Measurements from ENCODE around the gene WDR38. TPM values are rescaled to one million over a fixed set of nuclear protein-coding genes. Genes with fewer than 3 reads are reported as not detected.

Gene WDR38
- total RNA-seq, 4 donors from 2014 or later, result not detected

DNA sequence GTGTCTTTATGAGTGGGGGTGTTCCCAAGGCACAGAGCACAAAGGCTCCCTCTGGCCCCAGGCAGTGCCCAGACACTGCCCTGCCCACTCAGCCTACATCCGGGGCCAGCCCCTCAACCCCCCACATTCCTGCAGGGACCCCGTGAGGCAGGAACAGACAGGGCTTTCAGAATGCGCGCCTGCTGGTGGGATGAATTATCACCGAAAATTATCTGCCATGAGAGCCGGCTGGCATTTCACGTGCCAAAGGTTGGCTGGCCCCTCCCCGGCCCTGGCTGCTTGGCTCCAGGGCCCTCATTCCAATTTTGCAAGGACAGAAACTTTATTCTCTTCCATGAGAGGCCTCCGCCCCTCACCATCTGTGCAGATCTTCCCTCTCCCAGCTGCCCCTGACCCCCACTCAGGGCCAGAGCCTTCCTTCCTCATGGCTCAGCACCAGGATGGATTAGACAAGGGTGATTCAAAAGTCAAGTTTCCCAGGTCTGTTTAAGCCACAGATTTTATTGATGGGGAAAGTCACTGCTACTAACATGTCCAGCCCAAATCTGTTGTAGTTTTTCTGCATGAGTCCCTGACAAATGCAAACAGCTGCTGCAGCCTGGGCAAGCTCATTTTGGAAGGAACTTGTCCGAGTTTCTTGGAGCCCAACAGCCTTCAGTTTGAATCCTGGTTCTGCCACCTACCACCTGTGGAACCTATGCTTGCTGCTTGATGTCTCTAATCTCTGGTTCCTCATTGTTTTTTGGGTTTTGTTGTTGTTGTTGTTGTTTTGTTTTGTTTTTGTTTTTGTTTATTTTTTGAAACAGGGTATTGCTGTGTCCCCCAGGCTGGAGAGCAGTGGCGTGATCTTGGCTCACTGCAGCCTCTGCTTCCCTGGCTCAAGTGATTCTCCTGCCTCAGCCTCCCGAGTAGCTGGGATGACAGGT is 32.3 kb upstream of the WDR38 start:
- TF ChIP-seq, protein P1, sequence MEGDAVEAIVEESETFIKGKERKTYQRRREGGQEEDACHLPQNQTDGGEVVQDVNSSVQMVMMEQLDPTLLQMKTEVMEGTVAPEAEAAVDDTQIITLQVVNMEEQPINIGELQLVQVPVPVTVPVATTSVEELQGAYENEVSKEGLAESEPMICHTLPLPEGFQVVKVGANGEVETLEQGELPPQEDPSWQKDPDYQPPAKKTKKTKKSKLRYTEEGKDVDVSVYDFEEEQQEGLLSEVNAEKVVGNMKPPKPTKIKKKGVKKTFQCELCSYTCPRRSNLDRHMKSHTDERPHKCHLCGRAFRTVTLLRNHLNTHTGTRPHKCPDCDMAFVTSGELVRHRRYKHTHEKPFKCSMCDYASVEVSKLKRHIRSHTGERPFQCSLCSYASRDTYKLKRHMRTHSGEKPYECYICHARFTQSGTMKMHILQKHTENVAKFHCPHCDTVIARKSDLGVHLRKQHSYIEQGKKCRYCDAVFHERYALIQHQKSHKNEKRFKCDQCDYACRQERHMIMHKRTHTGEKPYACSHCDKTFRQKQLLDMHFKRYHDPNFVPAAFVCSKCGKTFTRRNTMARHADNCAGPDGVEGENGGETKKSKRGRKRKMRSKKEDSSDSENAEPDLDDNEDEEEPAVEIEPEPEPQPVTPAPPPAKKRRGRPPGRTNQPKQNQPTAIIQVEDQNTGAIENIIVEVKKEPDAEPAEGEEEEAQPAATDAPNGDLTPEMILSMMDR (IDR thresholded peaks at IDR 0.05; ENCODE audit: low read depth), result no peak

DNA sequence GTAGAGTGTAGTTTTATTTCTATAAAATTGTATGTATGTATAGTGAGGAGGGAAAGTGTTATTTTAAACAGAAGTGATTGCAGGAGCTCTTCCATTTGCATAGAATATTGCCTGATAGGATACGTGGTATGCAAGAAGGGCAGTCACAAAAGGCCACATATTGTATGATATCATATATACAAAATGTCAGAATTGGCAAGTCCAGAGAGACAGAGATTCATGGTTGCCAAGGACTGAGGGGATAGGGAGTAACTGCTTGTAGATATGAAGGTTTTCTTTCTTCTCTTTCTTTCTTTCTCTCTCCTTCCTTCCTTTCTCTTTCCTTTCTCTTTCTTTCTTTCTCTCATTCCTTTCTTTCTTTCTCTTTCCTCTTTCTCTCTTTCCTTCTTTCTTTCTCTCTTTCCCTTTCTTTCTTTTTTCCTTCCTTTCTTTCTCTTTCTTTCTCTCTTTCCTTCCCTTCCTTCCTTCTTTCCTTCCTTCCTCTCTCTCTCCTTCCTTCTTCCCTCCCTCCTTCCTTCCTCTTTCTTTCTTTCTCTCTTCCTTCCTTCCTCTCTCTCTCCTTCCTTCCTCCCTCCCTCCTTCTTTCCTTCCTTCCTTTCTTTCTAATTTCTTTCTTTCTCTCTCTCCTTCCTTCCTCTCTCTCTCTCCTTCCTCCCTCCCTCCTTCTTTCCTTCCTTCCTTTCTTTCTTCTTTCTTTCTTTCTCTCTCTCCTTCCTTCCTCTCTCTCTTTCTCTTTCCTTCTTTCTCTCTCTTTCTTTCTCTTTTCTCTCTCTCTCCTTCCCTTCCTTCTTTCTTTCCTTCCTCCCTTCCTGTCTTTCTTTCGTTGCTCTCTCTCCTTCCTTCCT is 24.5 kb upstream of the WDR38 start:
- TF ChIP-seq, protein P1 (IDR thresholded peaks at IDR 0.05; ENCODE audit: low read depth), result no peak

DNA sequence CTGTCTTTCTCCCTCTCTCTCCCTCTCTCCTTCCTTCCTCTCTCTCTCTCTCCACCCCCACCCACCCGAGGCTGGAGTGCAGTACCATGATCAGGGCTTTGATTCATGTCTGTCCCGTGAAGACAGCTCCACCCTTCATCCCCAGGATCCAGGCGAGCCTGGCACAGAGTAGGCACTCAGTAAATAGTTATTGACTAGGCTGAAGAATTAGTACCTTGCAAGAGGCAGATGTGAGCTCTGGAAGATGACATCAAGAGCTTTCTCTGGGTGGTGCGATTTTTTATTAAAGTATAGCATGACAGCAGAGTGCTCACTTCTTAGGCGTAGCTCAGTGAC is 24.0 kb upstream of the WDR38 start:
- TF ChIP-seq, protein P1 (IDR thresholded peaks at IDR 0.05; ENCODE audit: low read depth), result no peak

DNA sequence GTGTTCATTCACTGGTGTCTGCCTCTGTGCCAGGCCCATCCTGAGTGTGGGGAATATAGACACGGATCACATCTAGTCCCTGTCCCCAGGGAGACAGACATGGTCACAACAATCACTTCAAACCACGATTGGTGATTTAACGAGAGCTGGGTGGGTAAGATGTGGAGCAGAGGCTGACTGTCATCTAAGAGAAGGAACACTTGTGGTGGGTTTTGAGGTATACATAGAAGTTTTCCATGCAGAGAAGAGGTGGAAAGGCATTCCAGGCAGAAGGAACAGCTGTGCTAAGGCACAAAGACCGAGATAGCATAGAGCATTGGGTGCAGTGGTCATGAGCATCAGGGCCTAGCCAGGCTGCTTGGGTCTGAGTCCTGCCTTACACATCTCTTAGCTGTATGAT is 22.7 kb upstream of the WDR38 start:
- TF ChIP-seq, protein P1 (IDR thresholded peaks at IDR 0.05; ENCODE audit: low read depth), result no peak

DNA sequence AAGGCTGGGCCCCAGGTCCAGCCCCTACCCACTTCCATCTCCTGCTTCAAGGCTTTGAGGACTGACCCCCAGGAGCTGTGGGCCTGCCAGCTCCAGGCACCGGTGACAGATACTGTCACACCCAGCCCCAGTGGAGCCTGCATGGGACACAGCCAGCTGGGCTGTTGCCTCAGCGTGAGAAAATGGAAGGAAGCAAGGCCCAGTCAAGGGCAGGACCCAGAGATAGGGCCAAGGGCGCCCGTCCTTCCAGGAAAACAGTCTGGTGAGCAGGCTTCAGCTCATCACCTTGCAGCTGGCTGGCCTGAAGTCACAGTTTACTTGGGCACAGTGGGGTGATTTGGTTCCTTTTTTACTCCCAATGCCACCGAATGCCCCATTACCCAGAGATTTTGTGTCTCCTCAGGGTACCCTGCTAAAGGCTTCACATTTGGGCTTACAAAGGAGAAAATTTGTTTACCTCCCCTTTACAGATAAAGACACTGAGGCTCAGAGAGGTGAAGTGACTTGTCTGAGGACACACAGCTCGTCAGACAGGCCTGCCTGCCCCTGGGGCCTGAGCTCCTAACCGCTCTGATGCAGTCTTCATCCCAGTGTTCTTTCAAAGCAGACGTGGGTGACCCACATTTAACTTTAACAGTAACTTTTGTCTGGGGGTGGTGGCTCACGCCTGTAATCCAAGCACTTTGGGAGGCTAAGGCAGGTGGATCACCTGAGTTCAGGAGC is 21.5 kb upstream of the WDR38 start:
- TF ChIP-seq, protein P1 (IDR thresholded peaks at IDR 0.05; ENCODE audit: low read depth), result no peak

DNA sequence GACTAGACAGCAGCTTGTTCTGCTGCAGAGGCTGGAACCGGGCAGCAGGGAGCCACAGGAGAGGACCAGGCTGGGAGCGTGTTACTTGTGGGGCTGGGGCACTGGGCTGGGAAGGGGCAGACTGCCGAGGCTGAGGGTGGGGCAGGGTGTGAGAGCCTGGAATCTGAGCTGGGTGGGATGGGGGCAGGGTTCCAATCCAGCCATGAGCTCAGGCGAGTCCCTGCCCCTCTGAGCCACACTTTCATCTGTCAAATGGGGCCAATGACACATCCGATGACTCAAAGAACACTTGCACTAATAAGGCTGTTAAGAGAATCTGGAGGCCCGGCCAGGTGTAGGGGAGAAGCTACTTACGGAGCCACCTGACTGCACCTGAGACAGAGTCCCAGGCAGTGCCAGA is 18.7 kb upstream of the WDR38 start:
- TF ChIP-seq, protein P1 (IDR thresholded peaks at IDR 0.05; ENCODE audit: low read depth), result no peak
